ENCODE data around the gene DCUN1D1. TPM values are rescaled to one million over a fixed set of nuclear protein-coding genes. Genes with fewer than 3 reads are reported as not detected.

The DCUN1D1 gene
- total and polyA plus RNA-seq, 2 experiments from 2014 or later: 29.5 to 53.5 TPM

DNA sequence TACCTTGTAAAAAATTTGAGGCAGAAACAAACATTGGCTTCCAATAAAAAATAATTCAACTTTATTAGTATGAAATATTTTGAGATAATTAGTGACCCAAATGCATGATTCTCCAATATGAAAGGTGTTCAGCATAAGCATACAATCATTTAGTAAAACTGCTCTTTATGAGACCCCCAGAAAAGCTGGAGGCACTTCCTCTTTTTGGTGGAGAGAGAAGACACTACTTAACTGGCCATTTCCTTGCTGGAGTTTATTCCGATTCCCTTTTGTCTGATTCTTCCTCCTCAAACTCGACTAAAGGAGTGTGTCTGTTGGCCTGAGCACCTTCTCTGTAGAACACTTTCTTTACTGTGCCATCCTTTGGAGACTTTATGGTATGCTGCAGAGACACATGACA lies 34.8 kb upstream of the DCUN1D1 start (continued):
- TF ChIP-seq, protein P1, sequence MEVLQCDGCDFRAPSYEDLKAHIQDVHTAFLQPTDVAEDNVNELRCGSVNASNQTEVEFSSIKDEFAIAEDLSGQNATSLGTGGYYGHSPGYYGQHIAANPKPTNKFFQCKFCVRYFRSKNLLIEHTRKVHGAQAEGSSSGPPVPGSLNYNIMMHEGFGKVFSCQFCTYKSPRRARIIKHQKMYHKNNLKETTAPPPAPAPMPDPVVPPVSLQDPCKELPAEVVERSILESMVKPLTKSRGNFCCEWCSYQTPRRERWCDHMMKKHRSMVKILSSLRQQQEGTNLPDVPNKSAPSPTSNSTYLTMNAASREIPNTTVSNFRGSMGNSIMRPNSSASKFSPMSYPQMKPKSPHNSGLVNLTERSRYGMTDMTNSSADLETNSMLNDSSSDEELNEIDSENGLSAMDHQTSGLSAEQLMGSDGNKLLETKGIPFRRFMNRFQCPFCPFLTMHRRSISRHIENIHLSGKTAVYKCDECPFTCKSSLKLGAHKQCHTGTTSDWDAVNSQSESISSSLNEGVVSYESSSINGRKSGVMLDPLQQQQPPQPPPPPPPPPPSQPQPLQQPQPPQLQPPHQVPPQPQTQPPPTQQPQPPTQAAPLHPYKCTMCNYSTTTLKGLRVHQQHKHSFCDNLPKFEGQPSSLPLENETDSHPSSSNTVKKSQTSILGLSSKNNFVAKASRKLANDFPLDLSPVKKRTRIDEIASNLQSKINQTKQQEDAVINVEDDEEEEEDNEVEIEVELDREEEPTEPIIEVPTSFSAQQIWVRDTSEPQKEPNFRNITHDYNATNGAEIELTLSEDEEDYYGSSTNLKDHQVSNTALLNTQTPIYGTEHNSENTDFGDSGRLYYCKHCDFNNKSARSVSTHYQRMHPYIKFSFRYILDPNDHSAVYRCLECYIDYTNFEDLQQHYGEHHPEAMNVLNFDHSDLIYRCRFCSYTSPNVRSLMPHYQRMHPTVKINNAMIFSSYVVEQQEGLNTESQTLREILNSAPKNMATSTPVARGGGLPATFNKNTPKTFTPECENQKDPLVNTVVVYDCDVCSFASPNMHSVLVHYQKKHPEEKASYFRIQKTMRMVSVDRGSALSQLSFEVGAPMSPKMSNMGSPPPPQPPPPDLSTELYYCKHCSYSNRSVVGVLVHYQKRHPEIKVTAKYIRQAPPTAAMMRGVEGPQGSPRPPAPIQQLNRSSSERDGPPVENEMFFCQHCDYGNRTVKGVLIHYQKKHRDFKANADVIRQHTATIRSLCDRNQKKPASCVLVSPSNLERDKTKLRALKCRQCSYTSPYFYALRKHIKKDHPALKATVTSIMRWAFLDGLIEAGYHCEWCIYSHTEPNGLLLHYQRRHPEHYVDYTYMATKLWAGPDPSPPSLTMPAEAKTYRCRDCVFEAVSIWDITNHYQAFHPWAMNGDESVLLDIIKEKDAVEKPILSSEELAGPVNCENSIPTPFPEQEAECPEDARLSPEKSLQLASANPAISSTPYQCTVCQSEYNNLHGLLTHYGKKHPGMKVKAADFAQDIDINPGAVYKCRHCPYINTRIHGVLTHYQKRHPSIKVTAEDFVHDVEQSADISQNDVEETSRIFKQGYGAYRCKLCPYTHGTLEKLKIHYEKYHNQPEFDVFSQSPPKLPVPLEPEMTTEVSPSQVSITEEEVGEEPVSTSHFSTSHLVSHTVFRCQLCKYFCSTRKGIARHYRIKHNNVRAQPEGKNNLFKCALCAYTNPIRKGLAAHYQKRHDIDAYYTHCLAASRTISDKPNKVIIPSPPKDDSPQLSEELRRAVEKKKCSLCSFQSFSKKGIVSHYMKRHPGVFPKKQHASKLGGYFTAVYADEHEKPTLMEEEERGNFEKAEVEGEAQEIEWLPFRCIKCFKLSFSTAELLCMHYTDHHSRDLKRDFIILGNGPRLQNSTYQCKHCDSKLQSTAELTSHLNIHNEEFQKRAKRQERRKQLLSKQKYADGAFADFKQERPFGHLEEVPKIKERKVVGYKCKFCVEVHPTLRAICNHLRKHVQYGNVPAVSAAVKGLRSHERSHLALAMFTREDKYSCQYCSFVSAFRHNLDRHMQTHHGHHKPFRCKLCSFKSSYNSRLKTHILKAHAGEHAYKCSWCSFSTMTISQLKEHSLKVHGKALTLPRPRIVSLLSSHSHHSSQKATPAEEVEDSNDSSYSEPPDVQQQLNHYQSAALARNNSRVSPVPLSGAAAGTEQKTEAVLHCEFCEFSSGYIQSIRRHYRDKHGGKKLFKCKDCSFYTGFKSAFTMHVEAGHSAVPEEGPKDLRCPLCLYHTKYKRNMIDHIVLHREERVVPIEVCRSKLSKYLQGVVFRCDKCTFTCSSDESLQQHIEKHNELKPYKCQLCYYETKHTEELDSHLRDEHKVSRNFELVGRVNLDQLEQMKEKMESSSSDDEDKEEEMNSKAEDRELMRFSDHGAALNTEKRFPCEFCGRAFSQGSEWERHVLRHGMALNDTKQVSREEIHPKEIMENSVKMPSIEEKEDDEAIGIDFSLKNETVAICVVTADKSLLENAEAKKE (CRISPR knock-in tag; IDR thresholded peaks at IDR 0.05): no peak
- no peak for TF ChIP-seq EZH2 (IDR thresholded peaks at IDR 0.05; ENCODE audit: low read depth, unreplicated experiment)
- no peak for TF ChIP-seq ZNF114 (CRISPR knock-in tag; IDR thresholded peaks at IDR 0.05)
- no peak for TF ChIP-seq POLR2AphosphoS5 (IDR thresholded peaks at IDR 0.05; ENCODE audit: low read depth)

DNA sequence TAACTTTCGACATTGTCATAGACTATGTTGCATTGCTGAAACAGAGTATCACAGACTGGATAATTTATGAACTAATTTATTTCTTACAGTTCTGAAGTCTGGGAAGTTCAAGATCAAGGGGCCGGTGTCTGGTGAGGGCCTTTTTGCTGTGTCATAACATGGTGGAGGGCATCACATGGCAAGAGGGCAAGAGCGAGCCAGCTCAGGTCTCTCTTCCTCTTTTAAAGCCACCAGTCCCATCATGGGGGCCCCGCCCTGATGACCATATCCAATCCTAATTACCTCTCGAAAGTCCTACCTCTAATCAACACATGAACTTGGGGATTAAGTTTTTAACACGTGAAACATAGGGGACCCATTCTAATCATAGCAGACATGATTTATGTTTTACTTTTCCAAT lies 33.5 kb upstream of the DCUN1D1 start:
- peaks cover 15% of the 10 kb centered on the region for H3K4me1 ChIP-seq (ENCODE audit: insufficient read depth)
- no peak overlapping the region for H3K4me2 ChIP-seq
- no peak for ATAC-seq
- no peak for TF ChIP-seq POLR2AphosphoS5 (IDR thresholded peaks at IDR 0.05; ENCODE audit: low read depth)
- no peak for TF ChIP-seq JUNB (IDR thresholded peaks at IDR 0.05; ENCODE audit: unreplicated experiment)
- TF ChIP-seq, protein P2, sequence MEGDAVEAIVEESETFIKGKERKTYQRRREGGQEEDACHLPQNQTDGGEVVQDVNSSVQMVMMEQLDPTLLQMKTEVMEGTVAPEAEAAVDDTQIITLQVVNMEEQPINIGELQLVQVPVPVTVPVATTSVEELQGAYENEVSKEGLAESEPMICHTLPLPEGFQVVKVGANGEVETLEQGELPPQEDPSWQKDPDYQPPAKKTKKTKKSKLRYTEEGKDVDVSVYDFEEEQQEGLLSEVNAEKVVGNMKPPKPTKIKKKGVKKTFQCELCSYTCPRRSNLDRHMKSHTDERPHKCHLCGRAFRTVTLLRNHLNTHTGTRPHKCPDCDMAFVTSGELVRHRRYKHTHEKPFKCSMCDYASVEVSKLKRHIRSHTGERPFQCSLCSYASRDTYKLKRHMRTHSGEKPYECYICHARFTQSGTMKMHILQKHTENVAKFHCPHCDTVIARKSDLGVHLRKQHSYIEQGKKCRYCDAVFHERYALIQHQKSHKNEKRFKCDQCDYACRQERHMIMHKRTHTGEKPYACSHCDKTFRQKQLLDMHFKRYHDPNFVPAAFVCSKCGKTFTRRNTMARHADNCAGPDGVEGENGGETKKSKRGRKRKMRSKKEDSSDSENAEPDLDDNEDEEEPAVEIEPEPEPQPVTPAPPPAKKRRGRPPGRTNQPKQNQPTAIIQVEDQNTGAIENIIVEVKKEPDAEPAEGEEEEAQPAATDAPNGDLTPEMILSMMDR (conservative IDR thresholded peaks at IDR 0.05; ENCODE audit: low read depth in 2 of 2): no peak
- no peak for TF ChIP-seq EZH2phosphoT487 (IDR thresholded peaks at IDR 0.05; ENCODE audit: unreplicated experiment)
- TF ChIP-seq ZNF114 (CRISPR knock-in tag; IDR thresholded peaks at IDR 0.05): no peak
- no peak for TF ChIP-seq REST (IDR thresholded peaks at IDR 0.05; ENCODE audit: unreplicated experiment)
- no peak for TF ChIP-seq ZNF331 (CRISPR knock-in tag; IDR thresholded peaks at IDR 0.05; ENCODE audit: low read depth)
- TF ChIP-seq, protein P3, sequence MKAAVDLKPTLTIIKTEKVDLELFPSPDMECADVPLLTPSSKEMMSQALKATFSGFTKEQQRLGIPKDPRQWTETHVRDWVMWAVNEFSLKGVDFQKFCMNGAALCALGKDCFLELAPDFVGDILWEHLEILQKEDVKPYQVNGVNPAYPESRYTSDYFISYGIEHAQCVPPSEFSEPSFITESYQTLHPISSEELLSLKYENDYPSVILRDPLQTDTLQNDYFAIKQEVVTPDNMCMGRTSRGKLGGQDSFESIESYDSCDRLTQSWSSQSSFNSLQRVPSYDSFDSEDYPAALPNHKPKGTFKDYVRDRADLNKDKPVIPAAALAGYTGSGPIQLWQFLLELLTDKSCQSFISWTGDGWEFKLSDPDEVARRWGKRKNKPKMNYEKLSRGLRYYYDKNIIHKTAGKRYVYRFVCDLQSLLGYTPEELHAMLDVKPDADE (IDR thresholded peaks at IDR 0.05): no peak
- Mint-ChIP-seq H3K4me3 (no peak overlapping the region), H3K27me3 (ENCODE audit: insufficient read depth, low read depth, poor library complexity) (no peaks in the 10 kb centered on the region), H3K4me1 (peaks cover 7% of the 10 kb centered on the region), H3K36me3 (ENCODE audit: low read depth) (peaks cover 24% of the 10 kb centered on the region), H3K9me3 (no peaks in the 10 kb centered on the region), H3K27ac (no peak overlapping the region)
- H2AFZ ChIP-seq: no peak overlapping the region
- H3K36me3 ChIP-seq (ENCODE audit: insufficient read depth): peaks cover 9% of the 10 kb centered on the region; the same call in 1 of the 2 replicates
- H3K27me3 ChIP-seq (ENCODE audit: insufficient read depth): no peaks in the 10 kb centered on the region
- DNase-seq (ENCODE audit: low spot score): no peak
- H3K27ac ChIP-seq (ENCODE audit: low read depth): peak overlapping the region; percentile 32; the same call in 1 of the 2 replicates
- no peaks in the 10 kb centered on the region for H3F3A ChIP-seq (replicated peaks; ENCODE audit: low read depth)
- H4K20me1 ChIP-seq (replicated peaks; ENCODE audit: insufficient read depth): no peaks in the 10 kb centered on the region
- no peaks in the 10 kb centered on the region for H3K9me2 ChIP-seq (ENCODE audit: insufficient read depth)
- H3K4me3 ChIP-seq: no peak overlapping the region
- no peaks in the 10 kb centered on the region for H3K79me2 ChIP-seq (replicated peaks; ENCODE audit: insufficient read depth)
